Activated CD4-positive, alpha-beta T cell treated with anti-CD3 and anti-CD28 coated beads for 4 hours (primary cell): ENCODE results near the gene MDM2.

Source experiments
- DNase-seq, 2 donors: peaks; one replicate each; pipeline ENCODE4 v3.0.0-alpha.2; 2020

MDM2 gene

GRCh38 chr12:68884251-68884650, 76.3 kb downstream of the MDM2 start:
- DNase-seq: no peak

DNA sequence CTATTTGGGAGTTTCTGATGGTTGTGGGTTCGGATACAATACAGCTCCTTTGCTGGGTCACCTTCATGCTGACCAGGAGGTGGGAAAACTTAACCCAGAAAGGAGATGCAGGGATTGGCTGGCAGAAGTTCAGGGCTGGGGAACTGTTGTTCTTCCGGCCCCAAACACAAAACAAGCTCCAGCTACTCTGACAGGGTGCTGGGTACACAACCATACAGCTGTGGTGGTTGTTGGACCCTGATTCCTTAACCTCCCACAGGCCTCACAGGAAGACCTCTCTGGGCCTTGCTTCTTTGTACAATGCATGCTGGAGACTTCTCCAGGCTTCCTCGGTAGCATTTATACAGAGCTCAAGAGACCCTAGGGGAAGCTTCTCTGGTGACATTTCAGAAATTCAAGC, 77.4 kb downstream of the MDM2 start:
- no peak for DNase-seq

DNA sequence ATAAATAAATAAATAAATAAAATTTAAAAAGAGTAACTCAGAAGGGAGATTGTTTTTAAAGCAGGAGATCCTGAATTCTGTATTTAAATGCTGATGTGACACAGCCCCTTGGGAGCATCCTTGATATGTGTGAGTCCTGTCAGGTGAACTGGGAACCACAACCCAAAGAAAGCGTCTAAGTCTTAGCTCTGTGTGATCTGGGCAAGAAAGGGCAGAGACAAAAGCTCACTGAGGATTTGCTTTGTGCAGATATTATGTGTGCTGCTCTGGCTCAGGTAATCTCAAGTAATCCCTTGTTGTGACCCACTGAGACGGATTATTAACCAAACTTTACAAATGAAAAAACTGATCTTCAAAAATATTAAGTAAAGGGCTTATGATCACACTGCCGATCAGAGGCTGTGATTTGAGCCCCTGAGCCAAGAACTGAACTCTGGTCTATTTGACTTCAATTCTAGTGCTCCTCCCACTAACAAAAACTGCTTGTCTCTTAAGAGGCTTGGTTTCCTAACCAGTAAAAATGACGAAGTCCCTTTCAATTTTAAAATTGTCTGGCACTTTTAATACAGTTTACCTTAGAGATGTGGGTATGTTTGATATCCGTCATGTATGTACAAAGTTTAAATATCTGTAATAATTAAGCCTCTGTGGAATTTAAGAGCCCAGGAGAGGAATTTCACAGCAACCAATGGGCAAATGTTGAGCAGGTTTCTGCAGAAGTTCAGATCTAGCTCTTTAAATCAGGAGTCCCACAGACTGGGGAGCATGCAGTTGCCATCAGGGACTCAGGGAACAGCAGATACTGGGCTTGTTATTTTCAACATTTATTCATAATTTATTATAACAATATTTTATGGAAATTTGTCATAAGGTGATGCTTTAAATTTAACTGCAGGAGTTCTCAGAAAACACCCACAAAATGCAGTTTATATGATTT, 78.9 kb downstream of the MDM2 start:
- no peak for DNase-seq

- no peak for DNase-seq
Observed at GRCh38 chr12:68887641-68888040, 79.7 kb downstream of the MDM2 start.

GRCh38 chr12:68888243-68888642, 80.3 kb downstream of the MDM2 start:
- DNase-seq: no peak

GRCh38 chr12:68890701-68891113, 82.7 kb downstream of the MDM2 start:
- DNase-seq: no peak

GRCh38 chr12:68891141-68891540, 83.2 kb downstream of the MDM2 start:
- DNase-seq: no peak

DNA sequence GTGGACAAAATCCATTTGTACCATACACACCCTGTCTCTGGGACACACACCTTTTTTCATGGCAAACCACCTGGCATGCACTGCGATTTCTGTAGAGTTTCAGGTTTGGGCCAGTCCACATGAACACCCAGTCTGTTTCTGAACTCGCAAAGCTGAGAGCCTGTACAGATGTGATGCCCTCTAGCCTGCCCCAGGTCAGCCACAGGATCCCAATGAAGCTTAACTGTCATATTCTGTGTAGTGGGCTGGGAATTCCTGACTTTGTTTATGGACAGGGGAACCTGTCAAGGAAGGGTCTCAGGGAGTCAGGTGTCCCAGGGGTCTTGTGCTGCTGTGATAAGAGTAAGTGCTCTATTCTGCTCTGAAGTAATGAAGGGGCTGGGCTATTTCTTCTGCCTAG, 85.2 kb downstream of the MDM2 start:
- no peak for DNase-seq

DNA sequence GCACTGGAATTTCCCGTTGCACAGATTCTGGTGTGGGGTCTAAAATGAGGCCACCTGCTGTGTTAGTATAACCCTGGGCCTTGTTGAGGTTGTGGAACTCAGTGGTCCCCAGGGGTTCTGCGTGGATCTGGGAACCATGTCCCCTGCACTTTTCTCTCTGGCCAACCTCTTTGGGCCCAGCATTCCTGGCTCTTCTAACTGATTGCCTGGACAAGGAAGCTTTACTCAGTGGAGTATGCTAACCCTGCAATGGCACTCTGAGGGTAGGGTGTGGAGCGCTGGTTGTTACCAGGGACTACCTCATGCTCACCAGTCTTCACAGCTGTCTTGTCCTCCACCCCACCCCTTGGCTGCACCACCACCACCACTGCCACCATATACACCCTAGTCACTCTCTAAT, 85.8 kb downstream of the MDM2 start:
- DNase-seq: no peak

GRCh38 chr12:68894276-68894855, 86.4 kb downstream of the MDM2 start:
- no peak for DNase-seq

DNA sequence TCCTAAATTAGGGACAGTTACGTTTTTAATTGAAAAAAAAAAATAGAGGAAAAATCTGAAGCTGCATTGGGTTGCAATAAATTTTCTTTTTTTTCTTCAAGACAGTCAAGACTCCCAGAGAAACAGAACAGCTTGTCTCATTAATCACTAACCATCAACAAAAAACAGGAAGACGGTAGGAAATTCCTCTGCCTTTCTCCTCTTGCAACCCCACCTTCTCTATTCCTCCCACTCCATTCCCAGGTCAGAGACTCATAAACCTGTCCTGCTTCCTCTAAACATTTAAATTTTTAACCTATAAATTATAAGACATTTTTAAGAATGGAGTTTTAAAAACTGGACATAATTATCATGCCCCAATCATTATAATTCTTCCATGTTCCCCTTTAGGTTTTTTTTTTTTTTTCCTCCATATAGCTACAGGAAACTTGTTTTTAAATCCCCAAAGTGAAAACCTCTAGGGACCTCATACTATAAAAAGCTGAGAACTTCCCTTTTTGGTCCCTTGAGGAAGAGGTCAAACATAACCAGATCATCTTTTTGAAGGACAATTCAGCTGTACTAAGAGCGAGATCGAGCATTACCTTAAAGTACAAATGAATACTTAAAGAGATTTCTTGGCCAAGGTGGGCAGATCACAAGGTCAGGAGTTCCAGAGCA, 89.0 kb downstream of the MDM2 start:
- no peak for DNase-seq

DNA sequence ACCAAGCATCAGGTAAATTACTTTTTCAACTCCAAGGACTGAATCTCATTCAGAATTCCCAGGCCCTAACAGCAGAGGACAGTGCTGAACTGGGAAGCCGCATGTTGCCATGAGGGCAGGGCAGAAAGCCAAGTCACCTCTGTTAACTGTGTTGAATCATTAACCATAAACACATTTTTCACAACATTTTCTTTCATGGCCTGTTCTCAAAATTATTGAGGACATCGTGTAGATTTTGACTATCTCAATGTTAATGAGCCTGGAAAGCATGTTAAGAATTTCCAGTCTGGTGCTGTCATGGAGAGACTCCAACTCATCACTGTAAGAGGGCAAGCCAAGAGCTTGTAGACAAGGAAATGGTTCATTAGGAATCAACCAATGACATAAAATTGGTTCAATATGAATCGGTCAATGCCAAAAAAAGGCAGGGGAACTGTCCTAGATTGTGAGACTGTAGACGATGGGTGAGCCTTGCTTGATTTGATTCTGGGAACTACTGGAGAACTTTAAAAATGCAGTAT, 91.3 kb downstream of the MDM2 start:
- DNase-seq: no peak

GRCh38 chr12:68900241-68900640, 92.3 kb downstream of the MDM2 start:
- no peak for DNase-seq
